Measurements from ENCODE around the gene MAD2L1BP.

DNA sequence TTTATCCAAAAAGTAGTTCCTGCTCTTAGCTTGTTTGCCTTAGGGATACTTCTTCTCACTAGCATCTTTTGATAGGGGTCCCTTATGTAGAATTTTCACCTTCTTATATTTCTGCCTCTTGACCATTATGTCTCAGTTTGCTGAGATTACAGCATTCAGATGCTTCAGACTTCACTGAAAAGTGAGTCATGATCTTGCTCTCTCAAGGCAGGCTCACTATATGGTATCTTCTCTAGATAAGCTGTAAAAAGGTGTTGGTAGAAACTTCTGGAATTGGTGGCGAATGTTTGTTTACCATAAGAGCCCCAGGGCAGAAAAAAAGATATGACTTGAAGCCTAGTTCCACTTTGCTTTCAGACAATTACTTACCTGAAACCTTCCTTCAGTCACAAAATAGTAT is 26.2 kb upstream of the MAD2L1BP start:
- TF ChIP-seq POLR2A (IDR thresholded peaks at IDR 0.05; ENCODE audit: low read depth, low read length) (no peak), POLR2AphosphoS5 (IDR thresholded peaks at IDR 0.05; ENCODE audit: low read depth, low read length) (no peak)

Measured in GM12892 (cell line).